Measurements from ENCODE around the gene SETD4.
"Not testable (repeated sequence)": the region's sequence is repeated elsewhere in the genome, so short reads cannot be mapped to it uniquely, and the experiment has no call there.

SETD4 gene, protein sequence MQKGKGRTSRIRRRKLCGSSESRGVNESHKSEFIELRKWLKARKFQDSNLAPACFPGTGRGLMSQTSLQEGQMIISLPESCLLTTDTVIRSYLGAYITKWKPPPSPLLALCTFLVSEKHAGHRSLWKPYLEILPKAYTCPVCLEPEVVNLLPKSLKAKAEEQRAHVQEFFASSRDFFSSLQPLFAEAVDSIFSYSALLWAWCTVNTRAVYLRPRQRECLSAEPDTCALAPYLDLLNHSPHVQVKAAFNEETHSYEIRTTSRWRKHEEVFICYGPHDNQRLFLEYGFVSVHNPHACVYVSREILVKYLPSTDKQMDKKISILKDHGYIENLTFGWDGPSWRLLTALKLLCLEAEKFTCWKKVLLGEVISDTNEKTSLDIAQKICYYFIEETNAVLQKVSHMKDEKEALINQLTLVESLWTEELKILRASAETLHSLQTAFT

DNA sequence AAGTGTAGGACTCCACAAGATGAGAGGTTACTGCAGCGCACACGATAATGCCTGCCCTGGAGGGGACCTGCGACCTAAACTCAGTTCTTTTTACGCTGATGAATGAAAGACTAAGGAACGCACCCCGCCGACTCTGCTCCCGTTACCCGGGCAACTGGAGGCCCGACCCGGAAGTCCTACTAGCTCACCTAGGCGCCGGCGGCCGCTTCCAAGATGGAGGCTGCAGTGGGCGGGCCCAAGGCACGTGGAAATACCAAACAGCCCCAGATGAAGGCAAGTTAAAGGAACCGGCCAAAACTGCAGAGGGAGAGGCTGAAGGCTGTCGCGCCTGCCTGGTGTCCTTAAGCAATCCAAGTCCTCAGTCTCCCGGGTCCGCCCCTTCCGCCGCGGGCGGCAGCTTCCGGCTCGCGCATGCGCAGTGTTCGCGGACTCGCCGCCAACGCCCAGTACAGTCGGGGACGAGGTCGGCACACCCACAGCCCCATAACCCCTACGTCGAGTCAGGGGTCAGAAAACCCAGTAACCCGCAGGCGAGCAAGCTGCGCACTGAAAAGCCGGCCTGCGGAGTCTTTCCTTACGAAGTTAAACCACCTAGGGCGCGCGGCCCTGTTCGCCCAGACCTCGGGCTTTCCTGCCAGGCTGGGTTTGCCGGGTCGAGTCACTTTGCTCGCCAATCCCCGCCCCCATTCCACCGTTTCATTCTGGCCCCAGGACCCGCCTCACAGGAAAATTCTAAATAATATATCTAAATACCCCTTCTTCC, at the start of gene SETD4:
Gene SETD4, minus strand, starts transcription at position 368 of the 763 bp plus-strand sequence. CDS start 1,638 bp downstream, outside the sequence.
- DNase-seq: peak; percentile 97

DNA sequence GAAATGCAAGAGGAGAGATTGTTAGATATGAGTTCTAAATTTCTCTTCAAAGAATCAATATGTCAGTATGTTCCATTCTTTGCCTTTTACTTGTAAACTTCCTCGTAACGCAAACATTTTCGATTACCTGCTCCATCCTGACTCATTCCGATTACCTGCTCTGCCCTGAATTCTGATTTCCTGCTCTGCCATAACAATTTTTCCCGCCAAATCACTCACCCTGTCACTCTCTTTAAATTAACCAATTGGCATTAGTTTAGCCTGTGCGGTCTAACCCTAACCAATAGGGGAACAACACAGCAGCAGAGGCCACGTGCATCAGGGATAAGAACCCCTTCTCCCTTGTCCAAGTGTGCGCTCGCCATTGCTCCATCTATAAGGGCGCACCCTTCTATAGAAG, 49.5 kb upstream of the SETD4 start:
- no peak for DNase-seq

DNA sequence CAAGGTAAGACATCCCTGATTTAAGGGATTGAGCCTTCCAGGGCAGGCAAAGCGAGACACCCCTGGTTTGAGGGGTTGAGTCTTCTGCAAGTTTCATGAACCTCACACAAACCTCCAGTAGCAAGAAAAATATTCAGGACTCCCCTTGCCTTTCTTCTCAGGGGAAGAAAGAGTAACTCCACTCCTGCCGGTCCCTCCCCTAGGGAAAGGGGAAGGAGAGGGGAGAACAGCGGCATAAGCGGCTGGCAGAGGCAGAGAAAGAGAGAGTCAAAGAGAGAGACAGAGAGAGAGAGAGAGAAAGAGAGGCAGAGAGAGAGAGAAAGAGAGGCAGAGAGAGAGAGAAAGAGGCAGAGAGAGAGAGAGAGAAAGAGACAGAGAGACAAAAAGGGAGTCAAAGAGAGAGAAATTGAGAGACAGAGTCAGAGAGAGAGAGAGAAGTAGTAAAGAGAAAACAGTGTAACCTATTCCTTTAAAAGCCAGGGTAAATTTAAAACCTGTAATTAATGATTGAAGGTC, 45.1 kb upstream of the SETD4 start:
- DNase-seq: no peak

DNA sequence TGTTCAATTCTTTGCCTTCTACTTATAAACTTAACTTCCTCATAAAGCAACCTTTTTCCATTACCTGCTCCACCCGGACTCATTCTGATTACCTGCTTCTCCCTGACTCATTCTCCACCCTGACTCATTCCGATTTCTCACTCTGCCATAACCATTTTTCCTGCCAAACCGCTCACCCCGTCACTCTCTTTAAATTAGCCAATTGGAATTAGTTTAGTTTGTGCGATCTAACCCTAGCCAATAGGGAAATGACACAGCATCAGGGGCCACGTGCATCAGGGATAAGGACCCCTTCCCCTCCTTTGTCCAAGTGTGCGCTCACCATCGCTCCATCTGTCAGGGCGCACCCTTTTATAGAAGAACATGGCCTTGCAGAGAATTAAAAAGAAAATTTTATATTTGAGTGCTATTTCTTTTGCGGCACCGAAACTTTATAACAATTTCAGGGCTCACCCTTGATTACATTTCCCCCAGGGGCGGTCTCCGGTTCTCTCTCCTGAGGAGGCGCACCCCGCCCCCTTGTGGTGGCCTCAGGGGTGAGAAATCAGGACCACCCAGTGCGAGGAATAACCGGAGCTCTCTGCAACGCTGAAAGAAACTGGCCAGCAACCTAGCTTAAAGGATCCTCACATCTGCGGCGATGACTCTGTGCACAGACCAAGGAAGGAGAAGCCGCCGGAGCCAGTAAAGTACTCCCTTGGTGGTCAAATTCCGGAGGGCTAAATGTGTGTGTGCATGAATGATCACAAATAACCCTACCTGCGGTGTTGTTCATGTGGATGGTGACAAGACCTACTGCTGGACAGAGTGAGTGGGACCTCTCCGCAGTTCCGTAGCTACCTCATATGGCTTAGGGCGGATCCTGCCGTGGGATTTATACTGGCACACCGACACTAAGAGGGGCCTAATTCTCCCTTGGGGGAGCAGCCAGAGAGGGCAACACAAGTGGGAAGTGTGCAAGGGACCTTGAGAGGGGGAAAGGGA, 44.3 kb upstream of the SETD4 start:
- peak; percentile 49 for DNase-seq

DNA sequence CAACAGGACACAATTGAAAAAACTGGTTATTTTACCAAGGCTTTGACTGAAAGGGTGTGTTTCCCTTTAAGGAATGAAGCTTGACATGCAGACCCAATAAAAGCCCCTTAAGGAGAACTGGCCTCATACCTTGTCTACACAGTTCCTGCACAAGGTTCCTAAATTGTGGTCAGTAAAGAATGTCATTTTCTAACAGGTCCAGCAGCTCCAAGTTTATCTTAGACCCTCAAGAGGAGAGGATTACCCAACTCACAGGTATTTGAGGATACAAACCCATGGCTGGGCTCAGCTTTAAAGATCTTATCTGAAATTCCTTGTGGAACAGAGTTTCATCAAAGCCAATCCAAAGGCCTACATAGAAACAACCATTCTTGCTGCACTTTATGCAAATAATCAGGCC, 43.1 kb upstream of the SETD4 start:
- DNase-seq: no peak

DNA sequence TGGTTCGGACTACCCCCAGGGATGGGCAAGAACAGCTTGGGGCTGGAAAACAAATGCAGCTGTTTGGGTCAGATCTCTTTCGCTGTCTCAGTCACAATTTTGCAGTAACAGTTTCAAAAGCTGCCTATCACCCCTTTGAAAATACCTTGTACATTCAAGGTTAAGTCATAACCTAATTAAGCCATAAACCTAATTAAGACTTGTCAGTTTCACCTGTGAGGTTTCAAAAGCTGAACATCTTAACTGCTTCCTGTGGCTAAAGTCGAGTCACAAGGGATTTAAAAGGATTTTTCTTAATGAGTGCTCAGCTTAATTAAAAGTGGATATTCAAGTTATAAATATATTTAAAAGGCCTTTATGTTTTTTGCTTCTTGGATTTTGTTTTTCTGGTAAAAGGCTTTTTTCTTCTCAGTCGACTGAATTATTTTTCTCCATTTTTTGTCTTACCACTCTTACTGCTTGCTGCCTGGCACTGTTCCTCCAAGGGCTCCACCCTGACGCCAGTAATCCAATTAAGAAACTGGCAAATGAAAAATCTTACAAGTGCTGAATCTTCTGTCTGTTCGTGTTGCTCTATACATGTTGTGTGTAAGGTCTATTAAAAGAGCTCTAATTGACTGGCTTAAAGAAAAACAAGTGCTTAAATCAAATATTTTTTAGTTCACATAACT, 40.8 kb upstream of the SETD4 start:
- DNase-seq: no peak

DNA sequence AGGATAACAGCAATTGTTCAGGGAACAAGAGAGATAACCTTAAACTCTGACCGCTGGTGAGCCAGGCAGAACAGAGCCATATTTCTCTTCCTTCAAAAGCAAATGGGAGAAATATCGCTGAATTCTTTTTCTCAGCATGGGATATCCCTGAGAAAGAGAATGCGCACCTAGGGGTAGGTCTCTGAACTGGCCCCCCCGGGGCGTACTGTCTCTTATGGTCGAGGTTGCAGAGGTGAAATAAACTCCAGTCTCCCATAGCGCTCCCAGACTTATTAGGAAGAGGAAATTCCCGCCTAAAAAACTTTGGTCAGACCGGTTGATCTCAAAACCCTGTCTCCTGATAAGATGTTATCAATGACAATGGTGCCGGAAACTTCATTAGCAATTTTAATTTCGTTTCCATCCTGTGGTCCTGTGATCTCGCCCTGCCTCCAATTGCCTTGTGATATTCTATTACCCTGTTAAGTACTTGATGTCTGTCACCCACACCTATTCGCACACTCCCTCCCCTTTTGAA, 39.4 kb upstream of the SETD4 start:
- DNase-seq: not testable (repeated sequence)

DNA sequence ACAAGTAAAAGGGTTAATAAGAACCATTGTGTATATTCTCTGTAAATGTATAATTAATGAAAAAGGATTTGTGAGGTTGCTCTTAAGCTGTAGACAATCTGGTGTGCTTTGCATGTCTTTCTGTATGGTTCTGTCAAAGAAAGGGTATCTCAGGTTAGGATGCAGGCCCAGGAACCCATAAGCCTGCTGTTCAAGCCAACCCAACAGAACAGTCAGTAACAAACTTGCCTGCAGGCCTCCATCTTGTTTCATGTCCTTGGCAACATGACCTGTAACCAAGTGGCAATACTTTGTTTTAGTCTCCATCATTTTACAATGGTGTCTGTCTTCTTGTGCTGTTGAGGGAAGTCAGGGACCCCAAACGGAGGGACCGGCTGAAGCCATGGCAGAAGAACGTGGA, 38.7 kb upstream of the SETD4 start:
- DNase-seq: no peak

DNA sequence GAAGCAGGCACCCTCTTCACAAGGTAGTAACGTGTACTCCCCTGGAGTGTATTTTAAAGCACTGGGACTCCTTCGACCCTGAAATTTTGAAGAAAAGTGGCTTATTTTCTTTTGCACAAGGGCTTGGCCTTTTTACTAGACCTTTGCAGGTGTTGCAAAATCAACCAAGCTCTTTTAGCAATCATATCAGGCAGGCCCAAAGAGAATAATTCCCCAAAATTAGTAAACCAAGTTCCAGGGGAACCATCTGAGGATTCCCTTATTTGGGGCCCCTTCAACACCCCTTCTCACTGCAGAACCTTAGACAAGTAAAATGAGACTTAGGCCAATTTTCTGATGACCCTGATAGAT, 37.8 kb upstream of the SETD4 start:
- no peak for DNase-seq

DNA sequence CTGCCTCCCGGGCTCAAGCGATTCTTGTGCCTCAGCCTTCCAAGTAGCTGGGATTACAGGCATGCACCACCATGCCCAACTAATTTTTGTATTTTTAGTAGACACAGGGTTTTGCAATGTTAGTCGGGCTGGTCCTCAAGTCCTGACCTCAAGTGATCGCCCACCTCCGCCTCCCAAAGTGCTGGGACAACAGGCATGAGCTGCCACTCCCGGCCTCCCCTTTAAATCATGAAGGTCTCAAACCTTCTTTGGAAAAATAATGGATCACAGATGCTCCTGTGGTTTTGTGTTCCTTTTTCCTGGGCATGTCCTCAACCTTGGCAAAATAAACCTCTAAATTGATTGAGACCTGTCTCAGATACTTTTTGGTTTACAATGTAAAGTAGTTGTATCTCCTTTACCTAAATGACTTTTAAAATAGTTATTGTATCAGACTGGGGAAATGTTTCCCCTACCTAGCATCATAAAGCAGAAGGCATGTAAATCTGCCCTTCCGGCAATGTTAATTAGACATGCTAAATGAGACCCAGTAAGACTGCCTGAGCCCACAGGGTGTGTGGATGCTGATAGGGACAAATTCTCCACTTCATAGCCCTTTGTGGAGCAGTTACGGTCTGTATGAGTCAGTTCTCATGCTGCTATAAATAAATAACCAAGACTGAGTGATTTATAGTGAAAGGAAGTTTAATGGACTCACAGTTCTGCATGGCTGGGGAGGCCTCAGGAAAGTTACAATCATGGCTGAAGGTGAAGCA, 37.3 kb upstream of the SETD4 start:
- no peak for DNase-seq

DNA sequence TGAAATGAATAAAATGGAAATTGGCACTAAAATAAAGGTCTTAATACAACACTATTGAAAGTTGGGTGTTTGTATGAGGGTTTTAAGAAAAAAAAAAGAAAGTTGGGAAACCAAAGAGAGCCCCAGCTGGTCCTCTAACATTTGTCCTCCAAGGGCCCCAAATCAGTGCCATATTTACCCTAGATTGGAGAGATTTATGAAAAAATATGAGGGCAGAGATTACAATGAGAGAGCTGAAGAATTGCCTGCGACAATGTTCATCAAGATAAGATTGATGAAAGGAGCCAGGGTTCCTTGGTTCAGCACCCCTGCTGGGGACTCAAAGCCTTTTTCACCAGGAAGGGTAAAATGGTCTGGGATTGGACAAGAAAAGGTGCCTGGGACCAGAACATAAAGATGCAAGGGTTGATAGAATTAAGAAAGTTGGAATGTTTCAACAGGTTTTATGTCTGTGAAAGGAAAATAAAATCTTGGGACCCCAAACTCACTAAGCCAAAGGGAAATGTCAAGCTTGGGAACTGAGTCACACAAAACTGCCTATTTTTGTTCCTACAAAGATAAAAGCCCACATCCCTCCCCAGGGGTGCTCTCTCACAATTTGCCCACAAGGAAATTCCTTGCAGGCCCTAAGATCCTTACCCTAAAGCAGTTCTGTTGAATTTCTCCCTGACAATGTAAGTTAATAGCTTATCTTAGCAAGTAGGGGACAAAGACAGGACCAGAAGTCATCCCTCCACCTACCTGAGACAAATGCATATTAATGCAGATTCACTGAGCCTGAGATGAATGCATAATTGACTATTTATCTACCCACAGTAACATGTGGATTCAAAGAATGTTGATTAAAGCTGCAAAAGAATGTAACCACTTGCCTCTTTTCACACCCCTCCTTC, 36.3 kb upstream of the SETD4 start:
- no peak for DNase-seq

DNA sequence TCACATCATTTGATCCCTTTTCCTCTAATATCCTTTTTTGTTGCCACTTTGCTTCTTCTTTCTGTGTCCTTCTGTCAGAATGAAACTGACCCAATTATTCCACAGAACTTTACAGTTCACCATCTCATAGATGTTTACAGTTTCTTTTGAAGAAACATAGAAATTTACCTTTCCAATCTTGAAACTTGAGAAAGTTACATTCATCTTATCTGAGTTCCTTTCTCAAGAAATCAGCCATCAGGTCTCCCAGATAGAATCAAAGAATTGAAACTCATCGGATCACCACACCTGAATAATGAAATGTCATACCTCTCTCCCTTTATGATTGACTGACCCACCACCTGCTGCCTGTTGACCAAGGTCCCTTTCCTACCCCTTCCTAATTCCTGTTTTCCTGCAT, 33.2 kb upstream of the SETD4 start:
- no peak for DNase-seq

DNA sequence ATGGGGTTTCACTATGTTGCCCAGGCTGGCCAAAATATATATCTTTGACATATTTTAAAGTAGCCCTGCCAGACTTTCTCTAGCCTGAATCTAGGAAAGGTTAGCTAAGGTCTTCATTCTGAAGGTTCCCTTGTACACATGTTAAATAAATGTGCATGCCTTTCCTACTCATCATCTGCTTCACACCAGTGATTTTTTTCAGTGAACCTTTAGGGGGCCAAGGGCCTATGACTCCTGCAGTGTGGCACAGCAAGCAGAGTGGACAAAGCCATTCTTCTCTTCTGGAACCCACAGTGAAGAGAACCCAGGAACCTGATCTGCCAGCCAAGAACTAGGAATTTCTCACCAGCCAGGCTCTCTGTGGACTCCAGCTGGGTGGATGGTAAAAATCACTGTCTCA, 32.4 kb upstream of the SETD4 start:
- DNase-seq: no peak

DNA sequence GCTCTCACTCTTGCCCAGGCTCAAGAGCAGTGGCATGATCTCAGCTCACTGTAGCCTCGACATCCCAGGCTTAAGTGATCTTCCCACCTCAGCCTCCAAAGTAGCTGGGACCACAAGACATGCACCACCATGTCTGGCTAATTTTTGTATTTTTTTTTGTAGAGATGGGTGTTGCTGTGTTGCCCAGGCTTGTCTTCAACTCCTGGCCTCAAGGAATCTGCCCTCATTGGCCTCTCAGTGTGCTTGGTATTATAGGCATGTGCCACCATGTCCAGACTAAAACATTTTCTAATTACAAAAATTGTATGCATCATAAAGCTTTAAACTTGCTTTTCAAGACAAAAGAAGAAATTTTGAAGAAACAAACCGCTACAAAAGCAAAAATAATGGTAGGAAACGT, 29.6 kb upstream of the SETD4 start:
- DNase-seq: no peak

DNA sequence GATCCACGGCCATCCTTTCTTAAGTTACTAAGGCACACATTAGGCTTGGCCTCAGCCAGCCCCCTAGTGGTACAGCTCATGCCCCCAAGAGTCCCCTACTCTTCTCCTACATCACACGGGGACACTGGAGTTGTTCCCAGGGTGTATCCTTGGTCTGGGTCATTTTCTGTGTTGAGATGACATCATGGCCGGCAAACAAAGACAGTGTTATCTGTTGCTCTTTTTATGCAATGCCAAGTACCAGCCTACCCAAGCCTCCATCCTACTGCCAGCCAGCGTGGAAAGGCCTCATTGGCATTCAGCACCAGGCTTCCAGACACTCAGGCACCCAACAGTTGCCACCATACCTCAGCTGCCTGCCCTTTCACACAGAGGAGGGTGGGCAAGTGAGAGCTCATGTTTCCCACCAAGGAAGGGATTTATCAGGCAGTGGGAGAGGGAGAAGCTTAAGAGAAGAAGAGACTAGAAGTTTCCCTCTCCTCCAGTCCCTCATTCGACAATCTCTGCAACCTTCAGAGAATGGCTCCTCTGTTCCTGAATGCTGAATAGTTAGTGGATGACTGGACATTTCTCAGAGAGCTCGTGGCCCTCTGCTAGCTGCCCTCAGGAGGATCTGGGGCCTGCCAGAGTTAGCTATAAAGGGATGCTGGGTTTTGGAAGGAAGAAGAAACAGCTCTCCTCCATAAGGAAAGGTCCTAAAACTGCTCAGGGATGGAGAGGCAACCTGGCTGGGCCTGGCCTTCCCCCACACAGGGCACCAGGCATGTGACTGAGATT, 27.2 kb upstream of the SETD4 start:
- DNase-seq: no peak

DNA sequence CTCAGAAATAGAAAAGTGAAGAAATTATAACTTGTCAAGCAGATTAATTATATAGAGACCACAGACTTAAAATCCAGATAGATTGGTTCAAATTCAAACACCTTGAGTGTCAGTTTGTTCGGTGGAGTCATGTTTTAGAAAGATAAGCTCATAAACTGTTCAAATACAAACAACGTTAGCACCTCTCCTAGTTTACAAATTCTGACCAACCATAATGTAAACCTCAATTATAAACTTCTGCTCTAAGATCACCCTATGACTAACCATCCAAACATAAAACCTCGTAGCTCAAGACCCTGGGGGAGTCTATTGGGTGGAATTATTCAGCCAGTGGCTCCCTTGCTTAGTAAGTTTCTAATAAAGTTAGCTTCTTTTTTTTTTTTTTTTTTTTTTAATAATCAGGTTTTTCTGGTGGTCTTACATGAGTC, 21.9 kb upstream of the SETD4 start:
- no peak for DNase-seq

DNA sequence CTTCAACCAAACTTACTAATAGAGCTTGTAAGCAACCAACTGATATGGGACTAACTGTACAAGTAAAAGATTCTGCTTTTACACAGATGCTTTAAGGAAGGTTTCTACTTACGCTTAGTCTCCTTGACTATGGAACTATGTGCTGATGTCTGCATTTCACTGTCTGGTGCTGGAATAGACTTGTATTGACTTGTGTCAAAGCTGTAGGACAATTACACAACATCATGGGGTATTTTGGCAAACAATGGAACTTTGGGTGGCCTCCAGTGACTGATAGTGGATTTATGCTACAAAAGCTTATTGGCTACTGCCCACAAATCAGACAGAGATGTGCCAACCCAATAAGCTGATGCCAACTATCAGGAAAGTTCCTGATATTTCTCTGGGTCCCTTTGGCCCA, 20.1 kb upstream of the SETD4 start:
- no peak for DNase-seq

DNA sequence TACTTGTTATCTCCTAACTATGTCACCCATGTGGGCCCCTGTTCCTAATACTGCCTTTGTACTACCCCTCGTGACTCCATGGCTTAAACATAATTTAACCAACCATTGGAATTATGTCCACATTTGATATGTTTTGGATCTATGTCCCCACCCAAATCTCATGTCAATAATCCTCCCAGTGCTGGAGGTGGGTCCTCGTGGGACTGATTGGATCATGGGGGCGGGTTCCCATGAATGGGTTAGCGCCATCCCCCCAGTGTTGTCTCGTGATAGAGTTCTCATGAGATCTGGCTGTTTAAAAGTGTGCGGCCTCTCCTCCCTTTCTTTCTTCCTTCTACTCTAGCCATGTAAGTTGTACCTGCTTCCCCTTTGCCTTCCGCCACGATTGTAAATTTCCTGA, 19.3 kb upstream of the SETD4 start:
- no peak for DNase-seq

DNA sequence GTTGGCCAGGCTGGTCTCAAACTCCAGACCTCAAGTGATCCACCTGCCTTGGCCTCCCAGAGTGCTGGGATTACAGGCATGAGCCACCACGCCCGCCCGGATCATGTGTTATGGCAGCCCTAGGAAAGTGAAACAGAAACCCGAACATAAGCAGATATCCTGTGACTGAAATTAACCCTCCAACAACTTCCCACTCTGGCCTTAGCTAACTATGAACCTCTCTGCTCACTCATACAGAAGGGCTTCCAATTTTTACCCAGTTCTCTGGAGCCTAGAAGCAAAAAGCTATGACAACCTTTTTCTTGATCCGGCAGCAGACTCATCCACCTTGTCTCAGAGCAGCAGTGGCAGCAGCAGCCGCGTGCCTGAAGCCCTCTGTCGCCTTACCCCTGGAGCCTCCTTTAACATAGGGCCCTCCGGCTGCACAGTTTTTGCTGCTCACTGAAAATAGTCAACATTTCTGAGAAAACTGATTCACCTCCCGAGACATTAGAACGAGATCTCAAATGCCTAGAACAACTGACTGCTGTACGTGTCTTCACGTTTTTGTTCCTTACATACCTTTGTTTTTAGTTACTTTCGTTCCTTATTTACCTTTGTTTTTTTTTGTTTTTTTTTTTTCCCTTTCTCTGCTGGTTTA, 18.8 kb upstream of the SETD4 start:
- DNase-seq: peak; percentile 71

Measured in activated CD4-positive, alpha-beta T cell treated with anti-CD3 and anti-CD28 coated beads, Interleukin-10, Interleukin-2, amounts not matched to agents 100 ng/mL and 50 ng/mL, durations not matched to agents 16 hours and 8 hours (primary cell).